Measurements from ENCODE around the gene KCNK7.

- TF ChIP-seq EP300 (IDR thresholded peaks at IDR 0.05): no peak
- no peak for TF ChIP-seq CTCF (IDR thresholded peaks at IDR 0.05)
Measured at GRCh38 chr11:65562788-65563187, 32.8 kb downstream of the KCNK7 start.
